HL-60 (cell line): Measurements from ENCODE around the gene ZNF77.
"Not testable (repeated sequence)": the region's sequence is repeated elsewhere in the genome, so short reads cannot be mapped to it uniquely, and the experiment has no call there.

Experiments used
- DNase-seq, 2 experiments: peaks; one replicate each; pipeline ENCODE4 v3.0.0-alpha.2; 2010 to 2020; ENCODE audit warnings: low read depth in 1 of 2, low spot score in 1 of 2
- H3K27ac ChIP-seq: fragments of 250-450 bp; sonication (Bioruptor Pico); replicated peaks from 2 replicates; pipeline ENCODE4 v1.5.1; 2020; ENCODE audit warnings: mild to moderate bottlenecking, moderate library complexity
- H3K27me3 ChIP-seq: fragments of 250-450 bp; sonication (Bioruptor Pico); 2 replicates; pipeline ENCODE4 v1.5.1; 2021; ENCODE audit warnings: mild to moderate bottlenecking, moderate library complexity; ENCODE audit not compliant: insufficient read depth, poor library complexity, severe bottlenecking
- H3K4me3 ChIP-seq: replicated peaks from 2 replicates; pipeline ENCODE4 v1.5.1; 2011; ENCODE audit warnings: mild to moderate bottlenecking, control low read depth, low read length; ENCODE audit not compliant: insufficient read depth
- GABPA ChIP-seq: IDR thresholded peaks from 2 replicates; pipeline ENCODE4 v1.6.1; 2012; ENCODE audit warnings: low read depth
- POLR2AphosphoS5 ChIP-seq: IDR thresholded peaks from 2 replicates; pipeline ENCODE4 v1.6.1; 2012; ENCODE audit warnings: low read depth
- SPI1 ChIP-seq: IDR thresholded peaks from 2 replicates; pipeline ENCODE4 v1.6.1; 2012; ENCODE audit warnings: low read depth, mild to moderate bottlenecking, borderline replicate concordance
- TF ChIP-seq, protein P1 (sequence below): IDR thresholded peaks from 2 replicates; pipeline ENCODE4 v1.6.1; 2012; ENCODE audit warnings: low read depth; ENCODE audit not compliant: insufficient replicate concordance
- TF ChIP-seq, protein P2 (sequence below): IDR thresholded peaks from one replicate; pipeline ENCODE4 v1.5.1; 2011; ENCODE audit warnings: low read length, control low read depth, inconsistent platforms; ENCODE audit not compliant: insufficient read depth

ZNF77 gene

DNA sequence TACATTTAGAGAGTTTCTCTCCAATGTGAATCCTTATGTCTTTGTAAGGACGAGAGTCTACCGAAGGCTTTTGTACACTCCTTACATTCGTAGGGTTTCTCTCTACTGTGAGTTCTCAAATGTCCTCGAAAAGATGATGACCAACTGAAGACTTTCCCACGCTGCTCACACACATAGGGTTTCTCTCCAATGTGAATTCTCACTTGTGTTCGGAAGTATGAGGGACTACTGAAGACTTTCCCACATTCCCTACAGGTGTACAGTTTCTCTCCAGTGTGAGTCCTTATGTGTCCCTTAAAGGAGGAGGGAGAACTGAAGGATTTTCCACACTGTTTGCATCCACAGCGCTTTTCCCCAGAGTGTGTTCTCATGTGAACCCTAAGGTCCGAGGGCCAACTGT lies 48.1 kb downstream of the ZNF77 start:
- no peak for DNase-seq
- no peak overlapping the region for H3K27ac ChIP-seq
- H3K4me3 ChIP-seq = no peak overlapping the region
- H3K27me3 ChIP-seq = no peaks in the 10 kb centered on the region
- TF ChIP-seq POLR2AphosphoS5 (no peak), GABPA (no peak), SPI1 (no peak)
- TF ChIP-seq, protein P1, sequence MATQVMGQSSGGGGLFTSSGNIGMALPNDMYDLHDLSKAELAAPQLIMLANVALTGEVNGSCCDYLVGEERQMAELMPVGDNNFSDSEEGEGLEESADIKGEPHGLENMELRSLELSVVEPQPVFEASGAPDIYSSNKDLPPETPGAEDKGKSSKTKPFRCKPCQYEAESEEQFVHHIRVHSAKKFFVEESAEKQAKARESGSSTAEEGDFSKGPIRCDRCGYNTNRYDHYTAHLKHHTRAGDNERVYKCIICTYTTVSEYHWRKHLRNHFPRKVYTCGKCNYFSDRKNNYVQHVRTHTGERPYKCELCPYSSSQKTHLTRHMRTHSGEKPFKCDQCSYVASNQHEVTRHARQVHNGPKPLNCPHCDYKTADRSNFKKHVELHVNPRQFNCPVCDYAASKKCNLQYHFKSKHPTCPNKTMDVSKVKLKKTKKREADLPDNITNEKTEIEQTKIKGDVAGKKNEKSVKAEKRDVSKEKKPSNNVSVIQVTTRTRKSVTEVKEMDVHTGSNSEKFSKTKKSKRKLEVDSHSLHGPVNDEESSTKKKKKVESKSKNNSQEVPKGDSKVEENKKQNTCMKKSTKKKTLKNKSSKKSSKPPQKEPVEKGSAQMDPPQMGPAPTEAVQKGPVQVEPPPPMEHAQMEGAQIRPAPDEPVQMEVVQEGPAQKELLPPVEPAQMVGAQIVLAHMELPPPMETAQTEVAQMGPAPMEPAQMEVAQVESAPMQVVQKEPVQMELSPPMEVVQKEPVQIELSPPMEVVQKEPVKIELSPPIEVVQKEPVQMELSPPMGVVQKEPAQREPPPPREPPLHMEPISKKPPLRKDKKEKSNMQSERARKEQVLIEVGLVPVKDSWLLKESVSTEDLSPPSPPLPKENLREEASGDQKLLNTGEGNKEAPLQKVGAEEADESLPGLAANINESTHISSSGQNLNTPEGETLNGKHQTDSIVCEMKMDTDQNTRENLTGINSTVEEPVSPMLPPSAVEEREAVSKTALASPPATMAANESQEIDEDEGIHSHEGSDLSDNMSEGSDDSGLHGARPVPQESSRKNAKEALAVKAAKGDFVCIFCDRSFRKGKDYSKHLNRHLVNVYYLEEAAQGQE = no peak
- TF ChIP-seq, protein P2, sequence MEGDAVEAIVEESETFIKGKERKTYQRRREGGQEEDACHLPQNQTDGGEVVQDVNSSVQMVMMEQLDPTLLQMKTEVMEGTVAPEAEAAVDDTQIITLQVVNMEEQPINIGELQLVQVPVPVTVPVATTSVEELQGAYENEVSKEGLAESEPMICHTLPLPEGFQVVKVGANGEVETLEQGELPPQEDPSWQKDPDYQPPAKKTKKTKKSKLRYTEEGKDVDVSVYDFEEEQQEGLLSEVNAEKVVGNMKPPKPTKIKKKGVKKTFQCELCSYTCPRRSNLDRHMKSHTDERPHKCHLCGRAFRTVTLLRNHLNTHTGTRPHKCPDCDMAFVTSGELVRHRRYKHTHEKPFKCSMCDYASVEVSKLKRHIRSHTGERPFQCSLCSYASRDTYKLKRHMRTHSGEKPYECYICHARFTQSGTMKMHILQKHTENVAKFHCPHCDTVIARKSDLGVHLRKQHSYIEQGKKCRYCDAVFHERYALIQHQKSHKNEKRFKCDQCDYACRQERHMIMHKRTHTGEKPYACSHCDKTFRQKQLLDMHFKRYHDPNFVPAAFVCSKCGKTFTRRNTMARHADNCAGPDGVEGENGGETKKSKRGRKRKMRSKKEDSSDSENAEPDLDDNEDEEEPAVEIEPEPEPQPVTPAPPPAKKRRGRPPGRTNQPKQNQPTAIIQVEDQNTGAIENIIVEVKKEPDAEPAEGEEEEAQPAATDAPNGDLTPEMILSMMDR = no peak

DNA sequence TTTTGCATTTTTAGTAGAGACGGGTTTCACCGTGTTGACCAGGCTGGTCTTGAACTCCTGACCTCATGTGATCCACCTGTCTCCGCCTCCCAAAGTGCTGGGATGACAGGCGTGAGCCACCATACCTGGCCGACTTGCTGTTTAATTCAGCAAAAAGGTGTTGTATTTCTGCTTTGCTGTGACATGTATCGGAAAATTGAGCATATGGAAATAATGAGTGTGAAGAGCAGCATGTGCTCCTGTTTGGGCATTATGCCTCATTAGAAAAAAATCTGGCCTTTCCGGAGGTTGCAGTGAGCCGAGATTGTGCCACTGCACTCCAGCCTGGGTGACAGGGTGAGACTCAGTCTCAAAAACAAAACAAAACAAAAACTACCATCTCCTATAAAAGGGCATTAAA lies 54.2 kb downstream of the ZNF77 start:
- not testable (repeated sequence) for H3K27me3 ChIP-seq, DNase-seq, H3K27ac ChIP-seq, H3K4me3 ChIP-seq

DNA sequence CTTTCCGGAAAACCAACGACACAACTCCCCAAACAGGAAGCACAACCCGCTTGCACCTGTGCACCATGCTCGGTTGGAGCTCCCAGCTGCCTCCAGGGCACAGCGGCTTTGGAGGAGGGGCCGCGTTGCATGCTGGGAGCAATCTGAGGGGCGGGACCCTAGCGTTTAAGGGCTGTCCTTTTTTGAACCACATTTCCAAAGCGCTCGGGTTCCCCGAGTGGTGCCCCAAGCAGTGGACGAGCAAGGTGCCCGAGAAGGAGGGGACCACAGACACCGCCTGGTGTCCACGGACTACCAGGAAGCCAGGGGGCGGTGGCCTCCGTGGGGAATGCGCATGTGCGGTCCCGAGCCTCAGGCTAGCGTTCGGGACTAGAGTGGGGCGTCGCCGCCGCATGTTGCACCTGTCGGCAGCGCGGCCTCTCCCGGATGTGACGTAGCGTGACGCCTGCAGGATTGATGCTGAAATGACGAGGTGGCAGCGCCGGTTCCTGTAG lies 56.0 kb downstream of the ZNF77 start:
- H3K27me3 ChIP-seq = no peaks in the 10 kb centered on the region
- no peak for TF ChIP-seq SPI1
- TF ChIP-seq, protein P2 = no peak
- TF ChIP-seq GABPA = no peak
- TF ChIP-seq POLR2AphosphoS5 = no peak
- TF ChIP-seq, protein P1 = no peak
- no peak overlapping the region for H3K27ac ChIP-seq
- no peak overlapping the region for H3K4me3 ChIP-seq
- DNase-seq = no peak

DNA sequence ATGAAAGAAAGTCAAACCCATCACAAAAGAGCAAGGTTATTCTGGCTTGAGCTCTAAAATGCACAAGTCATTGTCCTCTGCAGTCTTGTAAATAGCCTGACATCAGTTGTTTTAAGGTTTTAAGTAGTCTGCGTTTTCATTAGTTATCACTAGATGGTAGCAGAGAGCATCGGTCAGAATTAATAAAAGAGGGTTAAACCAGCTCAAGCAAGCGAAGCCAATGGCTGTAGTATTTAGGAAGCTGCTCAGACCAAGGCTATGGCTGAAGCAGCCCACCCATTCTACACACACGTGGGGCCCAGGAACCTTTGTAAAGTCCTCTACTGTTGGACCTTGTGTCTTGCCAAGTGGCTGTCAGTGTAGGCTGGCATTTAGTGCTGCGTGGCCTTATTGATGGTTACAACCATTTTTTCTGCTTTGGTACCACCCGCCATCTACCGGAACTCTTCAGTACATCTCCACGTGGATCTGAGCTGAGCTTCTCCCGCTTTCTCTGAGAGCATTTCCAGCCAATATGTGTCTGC lies 57.3 kb downstream of the ZNF77 start:
- Histone ChIP-seq H3K27me3 (no peaks in the 10 kb centered on the region), H3K27ac (no peak overlapping the region), H3K4me3 (no peak overlapping the region)
- peak; percentile 15 to 18 for DNase-seq
- TF ChIP-seq SPI1 (no peak), POLR2AphosphoS5 (no peak), GABPA (no peak)
- TF ChIP-seq, protein P2 = peak; percentile 31
- TF ChIP-seq, protein P1 = no peak
